Measurements from ENCODE around the gene TESK1. TPM values are rescaled to one million over a fixed set of nuclear protein-coding genes. Genes with fewer than 3 reads are reported as not detected.

TESK1 gene
- total RNA-seq, 1 donor from 2014 or later: 5.2 TPM

GRCh38 chr9:35619800-35620158, 14.7 kb downstream of the TESK1 start:
- H3K4me1 ChIP-seq: peaks cover 17% of the 10 kb centered on the region
- Mint-ChIP-seq H3K9me3 (no peaks in the 10 kb centered on the region), H3K27me3 (ENCODE audit: insufficient read depth, low read depth) (peaks cover 32% of the 10 kb centered on the region)

GRCh38 chr9:35627575-35627974, 22.5 kb downstream of the TESK1 start:
- no peak for TF ChIP-seq CTCF (IDR thresholded peaks at IDR 0.05)
- TF ChIP-seq EZH2 (IDR thresholded peaks at IDR 0.05): no peak
- no peak for TF ChIP-seq EZH2phosphoT487 (IDR thresholded peaks at IDR 0.05)
- DNase-seq (ENCODE audit: low spot score): no peak
- H3K27ac ChIP-seq: no peak overlapping the region

More at GRCh38 chr9:35619800-35620158, 14.7 kb downstream of the TESK1 start:
- H3K79me2 ChIP-seq (ENCODE audit: low read depth): no peaks in the 10 kb centered on the region
- no peak overlapping the region for H3K4me3 Mint-ChIP-seq
- H3F3A ChIP-seq (ENCODE audit: low read depth): peaks cover 5% of the 10 kb centered on the region
- no peak overlapping the region for H2AFZ ChIP-seq (replicated peaks)
- H3K36me3 ChIP-seq: no peaks in the 10 kb centered on the region
- no peaks in the 10 kb centered on the region for H4K20me1 ChIP-seq (ENCODE audit: low read depth)
- no peaks in the 10 kb centered on the region for H3K9me3 ChIP-seq (ENCODE audit: low read depth)
- peaks cover 41% of the 10 kb centered on the region for H3K27me3 ChIP-seq
- DNase-seq (ENCODE audit: low spot score): no peak
- H3K36me3 Mint-ChIP-seq: no peaks in the 10 kb centered on the region
- H3K27ac Mint-ChIP-seq: no peak overlapping the region
- no peak overlapping the region for H3K27ac ChIP-seq
- H3K4me3 ChIP-seq: no peak overlapping the region
- peaks cover 21% of the 10 kb centered on the region for H3K4me1 Mint-ChIP-seq
- TF ChIP-seq CTCF (IDR thresholded peaks at IDR 0.05) (no peak), EZH2phosphoT487 (IDR thresholded peaks at IDR 0.05) (no peak), EZH2 (IDR thresholded peaks at IDR 0.05) (no peak)
- H3K4me2 ChIP-seq: no peak overlapping the region
- no peak overlapping the region for H3K9ac ChIP-seq

GRCh38 chr9:35628389-35628991, 23.4 kb downstream of the TESK1 start:
- no peak overlapping the region for H3K9ac ChIP-seq
- no peak overlapping the region for H3K4me3 ChIP-seq
- H3K4me3 Mint-ChIP-seq: no peak overlapping the region
- H3K27me3 Mint-ChIP-seq (ENCODE audit: insufficient read depth, low read depth): no peaks in the 10 kb centered on the region
- H3K27me3 ChIP-seq: no peaks in the 10 kb centered on the region
- no peaks in the 10 kb centered on the region for H3K79me2 ChIP-seq (ENCODE audit: low read depth)
- no peak for DNase-seq (ENCODE audit: low spot score)
- no peaks in the 10 kb centered on the region for H3K4me1 Mint-ChIP-seq
- H4K20me1 ChIP-seq (ENCODE audit: low read depth): no peaks in the 10 kb centered on the region
- TF ChIP-seq CTCF (IDR thresholded peaks at IDR 0.05) (no peak), EZH2 (IDR thresholded peaks at IDR 0.05) (no peak), EZH2phosphoT487 (IDR thresholded peaks at IDR 0.05) (no peak)
- H3K36me3 Mint-ChIP-seq: no peaks in the 10 kb centered on the region
- H3K4me2 ChIP-seq: no peak overlapping the region
- H3K27ac Mint-ChIP-seq: no peak overlapping the region
- no peaks in the 10 kb centered on the region for H3K9me3 ChIP-seq (ENCODE audit: low read depth)
- H3K36me3 ChIP-seq: no peaks in the 10 kb centered on the region
- no peaks in the 10 kb centered on the region for H3F3A ChIP-seq (ENCODE audit: low read depth)
- no peak overlapping the region for H2AFZ ChIP-seq (replicated peaks)
- H3K9me3 Mint-ChIP-seq: no peaks in the 10 kb centered on the region
- no peaks in the 10 kb centered on the region for H3K4me1 ChIP-seq
- no peak overlapping the region for H3K27ac ChIP-seq

More at GRCh38 chr9:35627575-35627974, 22.5 kb downstream of the TESK1 start:
- H3K27ac Mint-ChIP-seq: no peak overlapping the region
- Histone ChIP-seq H3K4me3 (no peak overlapping the region), H3K27me3 (no peaks in the 10 kb centered on the region), H4K20me1 (ENCODE audit: low read depth) (no peaks in the 10 kb centered on the region), H3K9me3 (ENCODE audit: low read depth) (no peaks in the 10 kb centered on the region), H3K36me3 (no peaks in the 10 kb centered on the region), H2AFZ (replicated peaks) (no peak overlapping the region), H3F3A (ENCODE audit: low read depth) (no peaks in the 10 kb centered on the region), H3K4me2 (no peak overlapping the region), H3K79me2 (ENCODE audit: low read depth) (no peaks in the 10 kb centered on the region), H3K9ac (no peak overlapping the region), H3K4me1 (no peaks in the 10 kb centered on the region)
- H3K27me3 Mint-ChIP-seq (ENCODE audit: insufficient read depth, low read depth): no peaks in the 10 kb centered on the region
- H3K9me3 Mint-ChIP-seq: no peaks in the 10 kb centered on the region
- no peak overlapping the region for H3K4me3 Mint-ChIP-seq
- H3K36me3 Mint-ChIP-seq: no peaks in the 10 kb centered on the region
- H3K4me1 Mint-ChIP-seq: no peaks in the 10 kb centered on the region

Measured in neural progenitor cell (in vitro differentiated cells).